ENCODE measurements around the gene CARMIL3.

DNA sequence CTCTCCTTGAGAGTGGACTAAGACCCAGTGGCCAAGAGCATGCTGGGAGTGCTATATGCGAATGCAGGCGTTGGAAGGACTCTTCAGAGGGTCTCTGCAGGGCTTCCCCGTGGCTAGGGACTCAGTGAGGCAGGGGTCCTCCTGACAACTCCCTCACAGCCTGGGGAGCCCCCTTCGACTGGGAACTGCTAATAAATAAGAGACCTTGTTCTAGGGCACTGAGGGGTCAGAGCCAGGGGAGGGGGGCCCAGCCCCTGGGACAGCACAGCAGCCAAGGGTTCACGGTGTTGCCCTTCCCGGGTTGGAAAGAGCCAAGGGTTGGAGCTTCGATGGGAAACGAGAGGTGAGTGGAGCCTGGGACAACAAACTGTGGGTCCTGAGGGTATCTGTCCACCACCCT lies 13.6 kb downstream of the CARMIL3 start:
- TF ChIP-seq TCF4 (CRISPR knock-in tag; IDR thresholded peaks at IDR 0.05; ENCODE audit: borderline replicate concordance) (no peak), PATZ1 (CRISPR knock-in tag; IDR thresholded peaks at IDR 0.05; ENCODE audit: borderline replicate concordance) (no peak)

Measured in SK-N-SH treated with all-trans-retinoic acid at 6 μM for 48 hours (cell line).